RWPE1 (cell line): Measurements from ENCODE around the gene SLC25A51.

Experiments
- CTCF ChIA-PET: fragments of 350-600 bp; sonication (Branson Sonifier 250); formaldehyde crosslinking; extraction: SDS; loops from one replicate; lab custom pipeline; 2021; lab: Yijun Ruan, JAX
- POLR2A ChIA-PET: fragments of 400-600 bp; formaldehyde crosslinking; extraction: SDS; loops from one replicate; lab custom pipeline; 2020; ENCODE audit warnings: antibody characterized with exemption; ENCODE audit not compliant: low non-redundant PET; lab: Yijun Ruan, JAX
- DNase-seq: peaks from one replicate; pipeline ENCODE4 v3.0.0; 2012; ENCODE audit warnings: low spot score
- H3K27ac ChIP-seq: fragments of 450-650 bp; 2 replicates; pipeline ENCODE4 v1.5.1; 2017
- CTCF ChIP-seq: fragments of 450-650 bp; conservative IDR thresholded peaks from 2 replicates; pipeline ENCODE4 v1.5.1; 2017; ENCODE audit warnings: low read depth, mild to moderate bottlenecking

SLC25A51 gene

GRCh38 chr9:37922363-37923117 lies 18.6 kb upstream of the SLC25A51 start:
- TF ChIP-seq CTCF = no peak
- peak overlapping the region; percentile 95 for H3K27ac ChIP-seq
- ChIA-PET CTCF (interaction anchor here (0.9 to 1.0 kb wide), 2 partner anchors 137 to 145 kb away, joined by 3 read pairs; no protein-coding TSS in a partner anchor), POLR2A (no interaction called here)
- DNase-seq = no peak

GRCh38 chr9:37921546-37922300 lies 17.8 kb upstream of the SLC25A51 start:
- peak overlapping the region; percentile 95 for H3K27ac ChIP-seq
- DNase-seq = peak; percentile 55
- ChIA-PET POLR2A (interaction anchor here (0.5 kb wide), 1 partner anchor 22 kb away, joined by 4 read pairs; no protein-coding TSS in a partner anchor), CTCF (interaction anchor here (0.7 to 1.0 kb wide), 3 partner anchors 138 to 152 kb away, joined by 3 to 4 read pairs (median 3); no protein-coding TSS in a partner anchor)
- TF ChIP-seq CTCF = peak; percentile 78

- CTCF ChIA-PET = interaction anchor here (0.7 to 1.0 kb wide), 3 partner anchors 139 to 152 kb away, joined by 3 to 4 read pairs (median 3); no protein-coding TSS in a partner anchor
- no peak for TF ChIP-seq CTCF
- H3K27ac ChIP-seq = peak overlapping the region; percentile 95
- POLR2A ChIA-PET = interaction anchor here (0.5 kb wide), 1 partner anchor 22 kb away, joined by 4 read pairs; no protein-coding TSS in a partner anchor
- no peak for DNase-seq
Observed at GRCh38 chr9:37921168-37921510, 17.2 kb upstream of the SLC25A51 start.

- peak overlapping the region; percentile 95 for H3K27ac ChIP-seq
- CTCF ChIA-PET = interaction anchor here (0.7 kb wide), 1 partner anchor 153 kb away, joined by 4 read pairs; no protein-coding TSS in a partner anchor
- POLR2A ChIA-PET = no interaction called here
- TF ChIP-seq CTCF = no peak
- no peak for DNase-seq
Observed at GRCh38 chr9:37920471-37921167, 16.7 kb upstream of the SLC25A51 start.

- DNase-seq = no peak
- no peak for TF ChIP-seq CTCF
- CTCF ChIA-PET = no interaction called here
- H3K27ac ChIP-seq = peak overlapping the region; percentile 95
- POLR2A ChIA-PET = no interaction called here
Observed at GRCh38 chr9:37919956-37920335, 16.0 kb upstream of the SLC25A51 start.
